GM12891 (cell line): ENCODE results near the gene ENPEP.

ENCODE experiments used
- POLR2A ChIP-seq: IDR thresholded peaks from 2 replicates; pipeline ENCODE4 v1.6.1; 2011; ENCODE audit warnings: low read depth, low read length, control low read depth
- POLR2AphosphoS5 ChIP-seq: IDR thresholded peaks from 2 replicates; pipeline ENCODE4 v1.6.1; 2011; ENCODE audit warnings: low read depth, low read length, control low read depth
- SPI1 ChIP-seq: IDR thresholded peaks from 2 replicates; pipeline ENCODE4 v1.6.1; 2011; ENCODE audit warnings: low read depth, low read length, control low read depth
- TAF1 ChIP-seq: IDR thresholded peaks from 2 replicates; pipeline ENCODE4 v1.6.1; 2011; ENCODE audit warnings: low read depth, low read length, control low read depth

GRCh38 chr4:110610620-110610939 lies 134.6 kb downstream of the ENPEP start:
- no peak for TF ChIP-seq POLR2A
- TF ChIP-seq POLR2AphosphoS5, result no peak
- no peak for TF ChIP-seq SPI1
- no peak for TF ChIP-seq TAF1
